SH-SY5Y (cell line): Measurements from ENCODE around the gene SYT7.

ENCODE experiments used
- GATA2 ChIP-seq: IDR thresholded peaks from 2 replicates; pipeline ENCODE4 v1.6.1; 2011; ENCODE audit warnings: mild to moderate bottlenecking, low read depth, low read length
- GATA3 ChIP-seq: IDR thresholded peaks from 2 replicates; pipeline ENCODE4 v1.6.1; 2011; ENCODE audit warnings: low read depth, mild to moderate bottlenecking, low read length, moderate library complexity

DNA sequence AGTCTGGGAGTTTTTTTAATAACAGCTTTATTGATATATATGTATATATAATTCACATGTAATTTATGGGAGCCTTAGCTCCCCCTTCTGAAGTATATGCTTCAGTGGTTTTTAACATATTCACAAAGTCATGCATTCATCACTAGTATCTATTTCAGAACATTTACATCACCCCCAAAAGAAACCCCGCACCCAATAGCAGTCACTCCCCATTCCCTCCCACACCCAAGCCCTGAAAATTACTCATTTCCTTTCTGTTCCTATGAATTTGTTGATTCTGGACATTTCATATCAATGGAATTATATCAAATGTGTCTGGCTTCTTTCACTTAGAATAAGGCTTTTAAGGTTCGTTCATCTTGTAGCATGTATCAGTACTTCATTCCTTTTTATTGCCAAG, 35.6 kb upstream of the SYT7 start:
- no peak for TF ChIP-seq GATA2
- TF ChIP-seq GATA3: no peak
